ENCODE measurements around the gene LONRF3. TPM values are rescaled to one million over a fixed set of nuclear protein-coding genes. Genes with fewer than 3 reads are reported as not detected.

LONRF3 gene
- total RNA-seq, 2 experiments from 2014 or later: 1.7 to 1.9 TPM

- Mint-ChIP-seq H3K27me3 (peaks cover 5% of the 10 kb centered on the region), H3K4me3 (no peak overlapping the region), H3K27ac (no peak overlapping the region), H3K36me3 (ENCODE audit: low read depth) (no peaks in the 10 kb centered on the region), H3K4me1 (ENCODE audit: low read depth) (no peaks in the 10 kb centered on the region), H3K9me3 (no peaks in the 10 kb centered on the region)
- intact Hi-C loops (cut with micrococcal nuclease): no loop called here
- ATAC-seq (no peak), DNase-seq (no peak)
- TF ChIP-seq CTCF (IDR thresholded peaks at IDR 0.05): no peak
- ChIA-PET POLR2A (no interaction called here), CTCF (no interaction called here)
These were observed 9.0 kb upstream of the LONRF3 start for GRCh38 chrX:118965395-118965794.

GRCh38 chrX:118968031-118968430 lies 6.4 kb upstream of the LONRF3 start:
- TF ChIP-seq CTCF (IDR thresholded peaks at IDR 0.05): no peak
- DNase-seq (no peak), ATAC-seq (no peak)
- H3K36me3 Mint-ChIP-seq (ENCODE audit: low read depth): no peaks in the 10 kb centered on the region
- H3K27me3 Mint-ChIP-seq: peaks cover 11% of the 10 kb centered on the region
- no peak overlapping the region for H3K4me3 Mint-ChIP-seq
- intact Hi-C loops (cut with micrococcal nuclease): no loop called here
- no peak overlapping the region for H3K27ac Mint-ChIP-seq
- POLR2A ChIA-PET: no interaction called here
- H3K9me3 Mint-ChIP-seq: no peaks in the 10 kb centered on the region
- CTCF ChIA-PET: interaction anchor here (0.7 kb wide), 1 partner anchor 36 kb away, joined by 4 read pairs; no protein-coding TSS in a partner anchor
- no peaks in the 10 kb centered on the region for H3K4me1 Mint-ChIP-seq (ENCODE audit: low read depth)

GRCh38 chrX:118971552-118971951 lies 2.9 kb upstream of the LONRF3 start:
- Mint-ChIP-seq H3K36me3 (ENCODE audit: low read depth) (no peaks in the 10 kb centered on the region), H3K4me1 (ENCODE audit: low read depth) (peaks cover 7% of the 10 kb centered on the region), H3K9me3 (no peaks in the 10 kb centered on the region), H3K27ac (no peak overlapping the region), H3K4me3 (no peak overlapping the region), H3K27me3 (peaks cover 17% of the 10 kb centered on the region)
- TF ChIP-seq CTCF (IDR thresholded peaks at IDR 0.05): no peak
- POLR2A ChIA-PET: no interaction called here
- DNase-seq: no peak
- ATAC-seq: no peak
- CTCF ChIA-PET: no interaction called here
- intact Hi-C loops (cut with micrococcal nuclease): no loop called here

- CTCF ChIA-PET: no interaction called here
- Mint-ChIP-seq H3K9me3 (no peaks in the 10 kb centered on the region), H3K27ac (no peak overlapping the region), H3K4me1 (ENCODE audit: low read depth) (peaks cover 9% of the 10 kb centered on the region), H3K4me3 (no peak overlapping the region), H3K27me3 (peaks cover 17% of the 10 kb centered on the region), H3K36me3 (ENCODE audit: low read depth) (no peaks in the 10 kb centered on the region)
- intact Hi-C loops (cut with micrococcal nuclease): no loop called here
- DNase-seq: no peak
- POLR2A ChIA-PET: no interaction called here
- TF ChIP-seq CTCF (IDR thresholded peaks at IDR 0.05): no peak
- no peak for ATAC-seq
These were observed 880 bp upstream of the LONRF3 start for GRCh38 chrX:118973389-118974087.

GRCh38 chrX:118974908-118975671 lies 672 bp downstream of the LONRF3 start:
- H3K27ac Mint-ChIP-seq: peak overlapping the region; percentile 82

More at GRCh38 chrX:118974908-118975671, 672 bp downstream of the LONRF3 start:
- no peak for TF ChIP-seq CTCF (IDR thresholded peaks at IDR 0.05)
- ChIA-PET CTCF (no interaction called here), POLR2A (no interaction called here)
- ATAC-seq: peak; percentile 44
- Mint-ChIP-seq H3K4me3 (peak overlapping the region; percentile 73), H3K4me1 (ENCODE audit: low read depth) (peaks cover 9% of the 10 kb centered on the region), H3K36me3 (ENCODE audit: low read depth) (no peaks in the 10 kb centered on the region), H3K27me3 (peaks cover 17% of the 10 kb centered on the region), H3K9me3 (no peaks in the 10 kb centered on the region)
- DNase-seq: peak; percentile 58
- intact Hi-C loops (cut with micrococcal nuclease): no loop called here
